Naive thymus-derived CD8-positive, alpha-beta T cell (primary cell): ENCODE results near the gene TMEM191B. TPM values are rescaled to one million over a fixed set of nuclear protein-coding genes. Genes with fewer than 3 reads are reported as not detected.
"Not testable (repeated sequence)": the region's sequence is repeated elsewhere in the genome, so short reads cannot be mapped to it uniquely, and the experiment has no call there.

Experiments used
- ATAC-seq, 2 donors: fragments of 150-1000 bp; cut with Tn5 transposase in 1 of 2; sonication (Bioruptor Pico), chemical (Tn5 transposase) in 1 of 2; 1 replicate in 1 of 2; 2 replicates in 1 of 2; pipeline ENCODE4 v1.10.0; 2021; ENCODE audit warnings: mild to moderate bottlenecking in 2 of 2, moderate library complexity in 2 of 2
- POLR2A ChIA-PET: fragments of 350-600 bp; sonication (Branson Sonifier 250); formaldehyde crosslinking; loops from one replicate; lab custom pipeline; 2021; ENCODE audit warnings: antibody characterized with exemption; lab: Charles Lee
- DNase-seq, 10 donors: peaks; one replicate each; pipeline versions ENCODE4 v3.0.0 to v3.0.0-alpha.2; 2020 to 2022
- H3K27ac Mint-ChIP-seq, 10 donors: one replicate each; pipeline ENCODE4 v1.8.0; 2020 to 2022; ENCODE audit warnings: mild to moderate bottlenecking in 10 of 10, mixed read lengths in 10 of 10, moderate library complexity in 4 of 10, inconsistent platforms in 1 of 10
- H3K27me3 Mint-ChIP-seq, 5 donors: one replicate each; pipeline ENCODE4 v1.8.0; 2021 to 2022; ENCODE audit warnings: mixed read lengths in 5 of 5
- H3K36me3 Mint-ChIP-seq, 3 donors: one replicate each; pipeline ENCODE4 v1.8.0; 2020 to 2022; ENCODE audit warnings: mixed read lengths in 3 of 3, mild to moderate bottlenecking in 2 of 3, inconsistent platforms in 1 of 3
- H3K4me1 Mint-ChIP-seq, 4 donors: one replicate each; pipeline ENCODE4 v1.8.0; 2021 to 2022; ENCODE audit warnings: mixed read lengths in 4 of 4
- H3K4me3 Mint-ChIP-seq, 10 donors: one replicate each; pipeline ENCODE4 v1.8.0; 2020 to 2022; ENCODE audit warnings: mild to moderate bottlenecking in 10 of 10, mixed read lengths in 10 of 10, moderate library complexity in 6 of 10, inconsistent platforms in 1 of 10
- H3K9me3 Mint-ChIP-seq, 9 donors: one replicate each; pipeline ENCODE4 v1.8.0; 2020 to 2022; ENCODE audit warnings: mixed read lengths in 9 of 9, mild to moderate bottlenecking in 3 of 9, inconsistent platforms in 1 of 9, moderate library complexity in 1 of 9
- polyA plus RNA-seq, 3 donors: library from polyadenylated mRNA; unstranded; fragments of 300-500 nt; fragmentation: Illumina TruSeq; gene quantifications; one replicate each; pipeline ENCODE4 v1.2.3, GENCODE V29; 2021
- total RNA-seq, 8 experiments: library from RNA in 2 of 8; stranded (reverse) in 2 of 8; gene quantifications; one replicate each; pipeline ENCODE4 v1.2.3 and lab custom pipeline; 2021 to 2026

TMEM191B gene
- total and polyA plus RNA-seq, 5 experiments from 2014 or later: 0.84 to 12.4 (median 1.2) TPM

DNA sequence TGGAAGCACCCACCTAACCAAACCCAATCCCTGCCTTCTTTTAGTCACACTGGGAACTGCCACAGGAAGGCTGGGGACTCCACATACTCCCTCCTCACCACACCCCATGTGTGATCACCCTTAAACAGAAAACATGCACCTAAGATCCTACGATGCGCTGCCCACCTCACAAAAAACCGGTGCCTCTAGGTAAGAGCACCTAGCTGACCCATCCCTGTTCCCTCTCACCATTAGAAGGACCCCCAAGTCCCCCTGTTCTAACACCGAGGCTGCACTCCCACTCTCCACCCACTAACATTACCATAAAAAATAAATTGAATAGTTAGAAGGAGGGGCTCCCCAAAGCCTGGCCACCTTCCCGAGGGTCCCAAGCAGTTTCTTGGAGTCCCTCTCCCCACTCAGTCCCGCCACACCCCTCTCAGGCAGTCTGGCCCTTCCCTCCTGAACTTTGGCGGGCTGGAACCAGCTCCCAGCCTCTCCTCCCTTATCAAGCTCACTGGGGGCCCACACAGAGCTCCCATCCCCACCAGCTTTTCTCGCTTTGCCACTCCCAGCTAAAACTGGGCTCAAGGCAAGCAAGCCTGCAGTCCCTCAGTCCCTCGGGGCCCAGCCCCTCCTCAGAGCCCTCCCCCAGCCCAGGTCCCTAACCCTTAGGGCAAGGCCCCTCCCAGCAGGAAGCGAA is 46.0 kb downstream of the TMEM191B start:
- H3K36me3 Mint-ChIP-seq, H3K27me3 Mint-ChIP-seq, ATAC-seq, H3K4me3 Mint-ChIP-seq, DNase-seq, H3K4me1 Mint-ChIP-seq, POLR2A ChIA-PET, H3K9me3 Mint-ChIP-seq: not testable (repeated sequence)
- H3K27ac Mint-ChIP-seq: peak overlapping the region in 1 of 10 donors; percentile 65

DNA sequence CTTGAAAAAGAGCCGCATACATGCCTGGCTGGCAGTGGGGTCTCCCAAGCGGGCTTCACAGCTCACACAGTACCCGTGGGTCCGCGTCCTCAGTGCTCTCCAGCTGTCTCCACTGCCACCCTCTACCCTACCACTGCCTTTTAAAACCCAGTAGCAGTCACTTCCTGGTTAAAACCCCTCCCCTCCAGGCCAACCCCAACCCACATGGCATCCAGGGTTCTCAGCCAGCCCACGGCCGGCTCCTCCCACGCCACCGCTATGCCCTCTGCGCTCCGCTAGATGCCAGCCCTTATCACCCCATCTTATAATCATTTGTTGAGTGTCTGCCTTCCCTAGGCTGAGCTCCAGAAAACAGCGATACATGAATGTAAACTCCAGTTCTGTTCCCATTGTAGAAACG is 47.0 kb downstream of the TMEM191B start:
- H3K4me3 Mint-ChIP-seq, H3K36me3 Mint-ChIP-seq, H3K9me3 Mint-ChIP-seq, DNase-seq, H3K4me1 Mint-ChIP-seq, H3K27me3 Mint-ChIP-seq, POLR2A ChIA-PET, H3K27ac Mint-ChIP-seq: not testable (repeated sequence)
- ATAC-seq: peak; percentile 83 to 86

DNA sequence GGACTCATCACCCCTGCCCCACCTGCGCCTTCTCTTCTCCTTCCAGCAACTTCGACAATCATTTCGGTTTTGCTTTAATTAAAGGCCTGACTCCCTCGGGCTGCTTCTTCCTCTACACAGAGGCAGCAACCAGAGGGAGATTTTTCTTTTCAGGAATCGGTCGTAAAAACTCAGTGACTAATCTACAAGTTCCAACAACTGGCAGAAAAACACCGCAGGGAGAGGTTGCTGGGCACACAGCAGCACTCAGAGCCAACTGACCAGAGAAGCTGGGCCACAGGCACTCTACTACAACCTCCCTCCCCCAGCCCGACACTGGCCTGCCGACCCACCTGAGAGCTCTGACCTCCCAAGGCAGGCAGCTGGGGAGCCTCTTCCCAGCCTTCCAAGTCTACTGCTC is 48.1 kb downstream of the TMEM191B start:
- H3K4me3 Mint-ChIP-seq, POLR2A ChIA-PET, H3K27me3 Mint-ChIP-seq, H3K4me1 Mint-ChIP-seq, H3K9me3 Mint-ChIP-seq, ATAC-seq, H3K27ac Mint-ChIP-seq, H3K36me3 Mint-ChIP-seq, DNase-seq: not testable (repeated sequence)

DNA sequence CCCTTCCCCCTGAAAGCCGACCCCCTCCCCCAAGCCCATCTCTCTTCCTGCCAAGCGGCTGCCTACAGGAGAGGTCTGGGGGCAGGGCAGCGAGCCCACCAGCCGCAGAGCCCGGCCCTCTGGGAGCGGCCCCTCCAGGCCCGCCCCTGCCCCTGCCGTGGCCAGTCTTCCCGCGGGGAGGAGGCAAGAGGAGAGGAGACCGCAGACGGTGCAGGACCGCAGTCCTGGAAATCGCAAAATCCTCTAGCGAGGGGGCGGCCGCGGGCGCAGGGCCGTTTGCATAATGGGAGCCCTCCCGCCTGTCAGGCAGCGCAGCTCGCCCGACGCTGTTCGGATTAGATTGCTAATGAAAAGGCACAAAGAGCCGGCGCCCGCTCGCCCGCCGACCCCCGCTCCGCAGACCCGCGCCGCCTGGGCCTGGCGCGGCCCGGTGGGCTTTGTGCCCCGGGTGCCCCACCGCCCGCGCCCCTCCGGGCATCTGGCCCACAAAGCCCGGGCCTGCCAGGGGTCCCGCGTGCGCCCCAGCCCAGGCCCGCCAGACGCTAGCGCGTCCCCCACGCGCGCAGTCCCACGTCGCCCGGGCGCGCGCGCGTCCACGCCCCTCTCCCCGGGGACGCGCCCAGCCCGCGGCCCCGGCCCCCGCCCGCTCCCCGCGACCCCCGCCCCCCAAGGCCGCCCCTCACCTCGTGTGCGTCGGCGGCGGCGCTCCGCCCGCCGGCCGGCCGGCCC is 49.7 kb downstream of the TMEM191B start:
- H3K4me1 Mint-ChIP-seq, DNase-seq, H3K27ac Mint-ChIP-seq, H3K4me3 Mint-ChIP-seq, H3K9me3 Mint-ChIP-seq, H3K36me3 Mint-ChIP-seq, H3K27me3 Mint-ChIP-seq, POLR2A ChIA-PET: not testable (repeated sequence)
- ATAC-seq: peak; percentile 19 to 30

DNA sequence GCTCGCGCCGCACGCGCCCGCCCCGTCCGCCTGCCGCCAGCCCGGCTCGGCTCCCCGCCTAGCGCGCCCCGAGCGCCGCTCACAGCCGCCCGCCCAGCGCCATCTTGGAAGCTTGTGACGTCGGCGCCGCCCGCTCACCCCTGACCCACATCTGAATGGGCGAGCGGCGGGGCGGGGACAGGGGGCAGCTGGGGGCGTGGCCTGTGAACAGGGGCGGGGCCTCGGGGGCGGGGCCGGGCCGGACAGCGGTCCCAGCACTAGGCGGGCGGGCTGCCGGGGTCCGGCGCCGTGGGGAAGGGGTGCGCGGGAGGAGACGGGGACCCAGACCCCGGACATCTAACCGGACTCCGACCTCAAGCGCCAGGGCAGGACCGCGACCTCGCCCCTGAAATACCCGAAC is 50.2 kb downstream of the TMEM191B start:
- H3K4me1 Mint-ChIP-seq, H3K27ac Mint-ChIP-seq, POLR2A ChIA-PET, H3K9me3 Mint-ChIP-seq, H3K4me3 Mint-ChIP-seq, H3K27me3 Mint-ChIP-seq, H3K36me3 Mint-ChIP-seq: not testable (repeated sequence)
- ATAC-seq (peak; percentile 73 to 78), DNase-seq (peak in 4 of 10 donors; percentile 19 to 48 (median 22))

Other genes starting within 250 kb of the TMEM191B start
- gene GGTLC3, start 9.6 kb upstream of the TMEM191B start, total RNA-seq: not detected
- gene GGTLC3, start 9.6 kb upstream of the TMEM191B start, polyA plus RNA-seq: under 1 TPM in 1 of 3 donors, not detected in 2; 0.49 TPM
- gene RIMBP3, start 84.1 kb downstream of the TMEM191B start, total RNA-seq: 1 to 10 TPM; 6.3 to 7.0 TPM
- gene RIMBP3, start 84.1 kb downstream of the TMEM191B start, polyA plus RNA-seq: 1 to 10 TPM in 2 of 3 donors, under 1 TPM in 1; 0.46 to 2.1 (median 1.0) TPM